Urinary bladder (tissue), 4 donors: ENCODE results near the gene KIF18B. TPM values are rescaled to one million over a fixed set of nuclear protein-coding genes. Genes with fewer than 3 reads are reported as not detected.

ENCODE experiments used
- DNase-seq: peaks from one replicate; pipeline ENCODE4 v3.0.0-alpha.2; 2015; ENCODE audit errors: extremely low spot score
- H3K27ac ChIP-seq: one replicate; pipeline ENCODE4 v1.5.1; 2013; ENCODE audit warnings: low read depth, mild to moderate bottlenecking, moderate library complexity
- H3K36me3 ChIP-seq: one replicate; pipeline ENCODE4 v1.6.1; 2013; ENCODE audit warnings: mild to moderate bottlenecking, moderate library complexity; ENCODE audit not compliant: insufficient read depth
- H3K4me1 ChIP-seq: one replicate; pipeline ENCODE4 v1.6.1; 2013; ENCODE audit warnings: mild to moderate bottlenecking, moderate library complexity; ENCODE audit not compliant: insufficient read depth
- H3K4me3 ChIP-seq: one replicate; pipeline ENCODE4 v1.5.1; 2013; ENCODE audit warnings: low read depth, low read length
- WGBS: extraction: QIAGEN DNeasy Blood & Tissue Kit; methylation state at CpG from one replicate; pipeline ENCODE4 v1.1.7; 2013; 5-methylcytosine and 5-hydroxymethylcytosine counted together
- polyA plus RNA-seq: library from polyadenylated mRNA; stranded (reverse); fragments of 200-250 nt; gene quantifications from one replicate; pipeline ENCODE4 v1.2.3, GENCODE V29; 2013
- total RNA-seq: library from RNA; depleted of rRNA; stranded (reverse); fragments of >200 nt; gene quantifications from one replicate; pipeline ENCODE4 v1.2.3, GENCODE V29; 2014
- donor health status: healthy with polysubstance abuse.
- donor health status: healthy.

Gene KIF18B
- total and polyA plus RNA-seq, 2 donors: 0.20 to 2.5 TPM

- 65% methylated on average over 4 of the region's 4 CpGs for WGBS
- no peaks in the 10 kb centered on the region for H3K4me1 ChIP-seq
- no peak for DNase-seq
- H3K4me3 ChIP-seq: no peak overlapping the region
- no peak overlapping the region for H3K27ac ChIP-seq
- no peaks in the 10 kb centered on the region for H3K36me3 ChIP-seq
Measured at GRCh38 chr17:44940317-44940716, 7.3 kb downstream of the KIF18B start.

- no peak overlapping the region for H3K27ac ChIP-seq
- H3K4me3 ChIP-seq: no peak overlapping the region
- H3K4me1 ChIP-seq: no peaks in the 10 kb centered on the region
- no peak for DNase-seq
- H3K36me3 ChIP-seq: no peaks in the 10 kb centered on the region
- 91% methylated on average over 9 of the region's 9 CpGs for WGBS
Measured at GRCh38 chr17:44935116-44935515, 12.5 kb downstream of the KIF18B start.

- Histone ChIP-seq H3K36me3 (no peaks in the 10 kb centered on the region), H3K4me1 (no peaks in the 10 kb centered on the region), H3K4me3 (no peak overlapping the region), H3K27ac (no peak overlapping the region)
- WGBS: 96% methylated on average over 10 of the region's 10 CpGs
- no peak for DNase-seq
Measured at GRCh38 chr17:44934745-44935105, 12.8 kb downstream of the KIF18B start.

GRCh38 chr17:44933824-44934744, 13.5 kb downstream of the KIF18B start:
- Histone ChIP-seq H3K4me1 (no peaks in the 10 kb centered on the region), H3K36me3 (no peaks in the 10 kb centered on the region), H3K27ac (no peak overlapping the region), H3K4me3 (no peak overlapping the region)
- WGBS: 96% methylated on average over 34 of the region's 34 CpGs
- no peak for DNase-seq

GRCh38 chr17:44932787-44933097, 14.8 kb downstream of the KIF18B start:
- DNase-seq: no peak

GRCh38 chr17:44932096-44932786, 15.3 kb downstream of the KIF18B start:
- WGBS: 88% methylated on average over 8 of the region's 8 CpGs
- no peak for DNase-seq
- no peaks in the 10 kb centered on the region for H3K36me3 ChIP-seq
- H3K4me1 ChIP-seq: no peaks in the 10 kb centered on the region
- no peak overlapping the region for H3K27ac ChIP-seq
- no peak overlapping the region for H3K4me3 ChIP-seq

More at GRCh38 chr17:44932787-44933097, 14.8 kb downstream of the KIF18B start:
- 93% methylated on average over 6 of the region's 6 CpGs for WGBS
- Histone ChIP-seq H3K36me3 (no peaks in the 10 kb centered on the region), H3K4me1 (no peaks in the 10 kb centered on the region), H3K27ac (no peak overlapping the region), H3K4me3 (no peak overlapping the region)

- DNase-seq: no peak
- Histone ChIP-seq H3K36me3 (no peaks in the 10 kb centered on the region), H3K27ac (no peak overlapping the region), H3K4me3 (no peak overlapping the region), H3K4me1 (no peaks in the 10 kb centered on the region)
- 90% methylated on average over 5 of the region's 5 CpGs for WGBS
Measured at GRCh38 chr17:44931376-44931775, 16.2 kb downstream of the KIF18B start.

- no peak for DNase-seq
- whole genome bisulfite sequencing: 88% methylated on average over 6 of the region's 6 CpGs
Measured at GRCh38 chr17:44930667-44931066, 16.9 kb downstream of the KIF18B start.

GRCh38 chr17:44928950-44929720, 18.4 kb downstream of the KIF18B start:
- Histone ChIP-seq H3K4me1 (no peaks in the 10 kb centered on the region), H3K36me3 (no peaks in the 10 kb centered on the region), H3K4me3 (no peak overlapping the region), H3K27ac (no peak overlapping the region)
- WGBS: 94% methylated on average over 7 of the region's 7 CpGs
- no peak for DNase-seq

More at GRCh38 chr17:44930667-44931066, 16.9 kb downstream of the KIF18B start:
- Histone ChIP-seq H3K4me3 (no peak overlapping the region), H3K36me3 (no peaks in the 10 kb centered on the region), H3K4me1 (no peaks in the 10 kb centered on the region), H3K27ac (no peak overlapping the region)

GRCh38 chr17:44928136-44928535, 19.4 kb downstream of the KIF18B start:
- H3K4me1 ChIP-seq: no peaks in the 10 kb centered on the region
- H3K4me3 ChIP-seq: no peak overlapping the region
- H3K27ac ChIP-seq: no peak overlapping the region
- 97% methylated on average over 15 of the region's 15 CpGs for WGBS
- H3K36me3 ChIP-seq: no peaks in the 10 kb centered on the region
- no peak for DNase-seq

- Histone ChIP-seq H3K27ac (no peak overlapping the region), H3K4me1 (no peaks in the 10 kb centered on the region), H3K36me3 (no peaks in the 10 kb centered on the region), H3K4me3 (no peak overlapping the region)
- 99% methylated on average over 3 of the region's 3 CpGs for WGBS
- DNase-seq: no peak
Measured at GRCh38 chr17:44927696-44928095, 19.9 kb downstream of the KIF18B start.

GRCh38 chr17:44926821-44927525, 20.6 kb downstream of the KIF18B start:
- H3K4me1 ChIP-seq: no peaks in the 10 kb centered on the region
- H3K4me3 ChIP-seq: no peak overlapping the region
- 94% methylated on average over 15 of the region's 15 CpGs for WGBS
- H3K27ac ChIP-seq: no peak overlapping the region
- H3K36me3 ChIP-seq: no peaks in the 10 kb centered on the region
- no peak for DNase-seq
